Choroid plexus epithelial cell (primary cell): ENCODE measurements around the gene MAPK1.
"Not testable (repeated sequence)": the region's sequence is repeated elsewhere in the genome, so short reads cannot be mapped to it uniquely, and the experiment has no call there.

Source experiments
- DNase-seq: peaks from one replicate; pipeline ENCODE4 v3.0.0-alpha.2; 2010; ENCODE audit warnings: low read depth
- H3K4me3 ChIP-seq: 2 replicates; pipeline ENCODE4 v1.5.1; 2011; ENCODE audit warnings: low read depth, mild to moderate bottlenecking, control low read depth, low read length, moderate library complexity
- CTCF ChIP-seq: conservative IDR thresholded peaks from 2 replicates; pipeline ENCODE4 v1.5.1; 2011; ENCODE audit warnings: low read depth, mild to moderate bottlenecking, control low read depth, inconsistent platforms, low read length, moderate library complexity

The MAPK1 gene

GRCh38 chr22:21837248-21837979, 30.0 kb downstream of the MAPK1 start:
- H3K4me3 ChIP-seq: no peak overlapping the region
- TF ChIP-seq CTCF: no peak
- peak; percentile 77 for DNase-seq

DNA sequence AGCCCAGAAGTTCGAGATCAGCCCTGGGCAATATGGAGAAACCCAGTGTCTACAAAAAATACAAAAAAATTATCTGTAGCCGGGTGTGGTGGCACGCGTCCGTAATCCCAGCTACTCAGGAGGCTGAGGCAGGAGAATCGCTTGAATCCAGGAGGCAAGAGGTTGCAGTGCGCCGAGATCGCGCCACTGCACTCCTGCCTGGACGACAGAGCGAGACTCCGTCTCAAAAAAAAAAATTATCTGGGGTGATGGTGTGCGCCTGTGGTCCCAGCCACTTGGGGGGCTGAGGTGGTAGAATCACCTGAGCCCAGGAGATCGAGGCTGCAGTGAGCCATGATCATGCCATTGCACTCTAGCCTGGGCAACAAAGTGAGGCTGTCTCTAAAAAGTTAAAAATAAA, 31.0 kb downstream of the MAPK1 start:
- DNase-seq, H3K4me3 ChIP-seq: not testable (repeated sequence)

- DNase-seq: no peak
- no peak overlapping the region for H3K4me3 ChIP-seq
- TF ChIP-seq CTCF: no peak
Measured at GRCh38 chr22:21835378-21835777, 32.1 kb downstream of the MAPK1 start.

DNA sequence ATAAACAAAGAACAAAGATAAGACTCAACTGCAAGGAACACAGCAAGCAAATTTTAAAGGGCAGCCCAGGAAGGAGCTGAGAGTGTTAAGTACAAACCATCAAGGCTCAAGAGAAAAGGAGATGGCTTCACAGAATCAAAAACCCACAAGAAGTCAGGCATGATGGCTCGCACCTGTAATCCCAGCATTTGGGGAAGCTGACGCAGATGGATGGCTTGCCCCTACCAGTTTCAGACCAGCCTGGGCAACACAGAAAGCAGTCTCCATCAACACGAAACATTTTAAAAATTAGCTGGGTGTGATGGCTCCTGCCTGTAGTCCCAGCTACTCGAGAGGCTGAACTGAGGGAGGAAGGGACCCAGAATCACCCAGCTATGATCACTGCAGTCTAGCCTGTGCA, 32.6 kb downstream of the MAPK1 start:
- no peak for DNase-seq
- H3K4me3 ChIP-seq: no peak overlapping the region
- no peak for TF ChIP-seq CTCF

DNA sequence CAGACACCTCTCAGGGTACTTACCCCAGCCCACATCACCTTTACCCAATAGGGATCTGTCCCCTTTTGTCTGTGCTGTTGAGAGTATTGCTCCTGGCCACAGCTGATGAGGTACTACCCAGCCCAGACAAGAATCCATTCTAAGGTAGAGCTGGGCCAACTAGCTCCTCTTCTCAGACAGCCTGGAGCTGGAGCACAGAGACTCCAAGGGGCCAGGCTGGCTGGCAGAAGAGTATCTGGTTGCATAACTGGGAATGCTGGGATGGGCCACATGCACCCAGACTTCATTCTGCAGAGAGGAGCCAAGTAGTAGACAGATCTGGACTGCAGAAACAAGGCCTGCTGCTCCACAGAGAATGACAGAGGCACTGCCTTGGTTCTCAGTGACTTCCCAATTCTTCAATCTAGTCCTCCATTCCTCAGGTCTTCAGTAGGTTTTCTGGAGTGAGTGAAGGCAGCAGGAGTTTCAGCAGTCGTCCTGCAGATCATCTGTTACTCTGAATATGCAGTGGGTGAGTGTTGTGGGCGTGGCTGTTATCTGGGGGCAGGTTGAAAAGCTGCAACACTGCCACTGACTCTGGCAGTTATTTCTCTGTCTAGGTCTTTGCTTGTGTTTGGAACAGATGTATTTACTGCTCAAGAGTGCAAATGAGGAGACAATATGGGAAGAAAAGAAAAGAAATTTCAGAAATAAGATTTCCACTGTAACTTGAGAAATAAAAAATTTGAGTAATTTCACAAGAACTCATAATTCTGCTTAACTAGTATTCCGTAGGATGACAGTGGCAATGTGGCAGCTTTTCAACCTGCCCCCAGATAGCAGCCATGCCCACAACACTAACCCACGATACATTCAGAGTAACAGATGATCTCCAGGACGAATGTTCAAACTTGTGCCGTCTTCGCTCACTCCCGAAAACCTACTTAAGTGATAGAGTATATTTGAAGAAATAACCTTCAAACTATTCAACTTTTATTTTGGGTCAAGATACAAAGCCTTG, 34.9 kb downstream of the MAPK1 start:
- H3K4me3 ChIP-seq: no peak overlapping the region

DNA sequence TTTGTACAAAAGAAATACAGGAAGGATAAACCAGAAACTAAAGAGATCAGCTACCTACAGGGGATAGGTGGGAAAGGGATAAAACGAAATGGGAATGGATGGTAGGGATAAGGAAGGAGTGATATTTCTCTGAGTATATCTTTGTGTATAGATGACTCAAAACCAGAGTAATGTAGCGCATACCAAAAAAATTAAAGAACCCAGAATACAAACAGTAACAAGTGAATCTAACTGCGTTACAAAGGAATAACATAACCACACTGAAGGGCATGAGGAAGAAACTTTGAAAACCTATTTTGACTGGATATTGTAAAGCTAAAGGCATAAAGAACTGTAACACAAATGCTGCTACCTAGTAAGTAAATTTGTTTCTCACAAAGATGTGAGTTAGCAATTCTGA, 37.9 kb downstream of the MAPK1 start:
- no peak for DNase-seq
- TF ChIP-seq CTCF: no peak
- no peak overlapping the region for H3K4me3 ChIP-seq

More for the DNA sequence above, 34.9 kb downstream of the MAPK1 start:
- no peak for DNase-seq
- TF ChIP-seq CTCF: no peak

GRCh38 chr22:21828268-21828638, 39.2 kb downstream of the MAPK1 start:
- no peak overlapping the region for H3K4me3 ChIP-seq
- DNase-seq: no peak
- no peak for TF ChIP-seq CTCF
